Loucy (cell line): ENCODE data around the gene F5.

Experiments used
- EZH2phosphoT487 ChIP-seq: fragments of 200-600 bp; IDR thresholded peaks from 2 replicates; pipeline ENCODE4 v1.6.1; 2018; ENCODE audit warnings: antibody characterized with exemption, mild to moderate bottlenecking, moderate library complexity, borderline replicate concordance
- TF ChIP-seq, protein P1 (sequence below): fragments of 200-600 bp; sonication (generic); conservative IDR thresholded peaks from 2 replicates; pipeline ENCODE4 v1.5.1; 2014; ENCODE audit warnings: mild to moderate bottlenecking, antibody characterized with exemption, low read length

DNA sequence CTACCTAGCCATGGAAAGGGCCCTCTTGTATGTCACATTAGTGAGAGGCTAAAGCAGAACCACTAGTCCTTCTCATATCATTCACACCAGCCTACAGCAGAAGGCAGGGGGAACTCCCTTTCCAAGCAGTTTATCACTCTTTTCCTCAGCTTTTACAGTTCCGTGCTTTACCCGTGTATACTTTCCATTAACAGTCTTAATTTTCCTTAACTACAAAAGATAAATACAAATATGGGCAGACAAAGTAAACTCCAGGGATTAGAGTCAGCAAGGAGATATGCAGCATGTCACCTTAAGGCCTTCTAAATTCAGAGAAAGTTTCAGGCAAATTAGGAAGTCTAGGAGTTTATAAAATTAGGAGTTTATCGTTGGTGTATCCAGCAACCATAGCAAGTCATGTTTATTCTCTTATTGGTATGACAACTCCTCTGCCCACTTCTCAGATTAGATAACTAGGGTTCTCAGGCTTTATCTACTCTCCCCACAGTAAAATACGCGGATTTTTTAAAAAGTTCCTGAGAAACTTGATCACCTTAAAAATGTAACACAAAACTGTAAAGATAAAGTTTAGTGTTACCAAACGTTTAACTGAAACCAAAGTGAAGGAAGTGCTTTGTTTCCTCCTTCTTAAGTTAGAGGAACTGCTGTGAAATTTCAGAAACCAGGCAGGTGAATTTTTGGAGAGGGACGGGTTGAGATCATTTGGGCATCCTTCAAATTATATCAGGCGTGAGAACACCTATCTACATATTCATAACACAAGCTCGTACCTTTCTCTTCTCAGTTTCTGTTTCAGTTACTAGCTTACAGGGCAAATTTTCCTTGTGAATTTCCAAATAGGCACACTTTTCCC lies 57.8 kb downstream of the F5 start:
- TF ChIP-seq, protein P1, sequence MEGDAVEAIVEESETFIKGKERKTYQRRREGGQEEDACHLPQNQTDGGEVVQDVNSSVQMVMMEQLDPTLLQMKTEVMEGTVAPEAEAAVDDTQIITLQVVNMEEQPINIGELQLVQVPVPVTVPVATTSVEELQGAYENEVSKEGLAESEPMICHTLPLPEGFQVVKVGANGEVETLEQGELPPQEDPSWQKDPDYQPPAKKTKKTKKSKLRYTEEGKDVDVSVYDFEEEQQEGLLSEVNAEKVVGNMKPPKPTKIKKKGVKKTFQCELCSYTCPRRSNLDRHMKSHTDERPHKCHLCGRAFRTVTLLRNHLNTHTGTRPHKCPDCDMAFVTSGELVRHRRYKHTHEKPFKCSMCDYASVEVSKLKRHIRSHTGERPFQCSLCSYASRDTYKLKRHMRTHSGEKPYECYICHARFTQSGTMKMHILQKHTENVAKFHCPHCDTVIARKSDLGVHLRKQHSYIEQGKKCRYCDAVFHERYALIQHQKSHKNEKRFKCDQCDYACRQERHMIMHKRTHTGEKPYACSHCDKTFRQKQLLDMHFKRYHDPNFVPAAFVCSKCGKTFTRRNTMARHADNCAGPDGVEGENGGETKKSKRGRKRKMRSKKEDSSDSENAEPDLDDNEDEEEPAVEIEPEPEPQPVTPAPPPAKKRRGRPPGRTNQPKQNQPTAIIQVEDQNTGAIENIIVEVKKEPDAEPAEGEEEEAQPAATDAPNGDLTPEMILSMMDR = no peak
- TF ChIP-seq EZH2phosphoT487 = no peak
